Measurements from ENCODE around the gene ACTG1.

GRCh38 chr17:81519284-81520020 is 6.9 kb upstream of the ACTG1 start:
- TF ChIP-seq CTCF (IDR thresholded peaks at IDR 0.05) = peak in 3 of 4 experiments; percentile 45 to 70 (median 62)
- TF ChIP-seq POLR2A (IDR thresholded peaks at IDR 0.05) = no peak

Data from uterus (tissue), 2 donors.